GM21390 (cell line): ENCODE data around the gene UVRAG.

Source experiments
- ATAC-seq: cut with Tn5 transposase; IDR thresholded peaks from one replicate; pipeline ENCODE4 v1.9.1; 2021; ENCODE audit not compliant: unreplicated experiment

Gene UVRAG

DNA sequence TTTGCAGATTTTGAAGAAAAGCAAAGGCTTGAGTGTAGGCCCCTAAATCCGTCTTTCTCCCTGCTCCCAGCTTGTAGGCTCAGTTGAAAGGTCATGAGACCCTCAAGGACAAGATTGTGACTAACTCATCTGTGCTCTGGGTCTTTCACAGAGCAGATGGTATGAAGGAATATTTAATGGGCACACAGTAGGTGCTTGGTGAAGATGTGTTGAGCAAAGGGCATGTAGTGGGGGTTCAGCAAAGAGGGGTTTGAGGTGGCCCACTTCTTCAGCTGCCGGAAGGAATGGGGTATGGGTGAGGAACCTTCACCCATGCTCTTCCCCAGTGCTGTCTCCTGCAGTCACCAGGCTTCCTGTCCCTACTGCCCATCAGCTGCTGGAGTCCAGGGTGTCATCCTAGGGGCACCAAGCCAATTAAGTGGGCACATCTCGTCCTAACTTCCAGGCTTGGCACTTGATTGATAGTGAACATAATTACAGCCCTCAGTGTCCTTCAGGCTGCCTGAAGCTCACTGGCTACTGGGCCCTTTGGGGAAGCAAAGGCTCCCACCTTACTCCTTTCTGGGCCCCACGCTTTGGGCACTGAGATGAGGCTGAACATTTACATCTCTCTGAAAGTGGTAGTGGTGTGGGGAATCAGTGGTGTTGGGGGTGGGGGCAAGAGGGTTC is 31.5 kb upstream of the UVRAG start:
- ATAC-seq: no peak

- ATAC-seq: no peak
Observed at GRCh38 chr11:75784085-75784478, 30.9 kb upstream of the UVRAG start.

- no peak for ATAC-seq
Observed at GRCh38 chr11:75784506-75784905, 30.5 kb upstream of the UVRAG start.

- ATAC-seq: no peak
Observed at GRCh38 chr11:75785187-75785586, 29.8 kb upstream of the UVRAG start.

DNA sequence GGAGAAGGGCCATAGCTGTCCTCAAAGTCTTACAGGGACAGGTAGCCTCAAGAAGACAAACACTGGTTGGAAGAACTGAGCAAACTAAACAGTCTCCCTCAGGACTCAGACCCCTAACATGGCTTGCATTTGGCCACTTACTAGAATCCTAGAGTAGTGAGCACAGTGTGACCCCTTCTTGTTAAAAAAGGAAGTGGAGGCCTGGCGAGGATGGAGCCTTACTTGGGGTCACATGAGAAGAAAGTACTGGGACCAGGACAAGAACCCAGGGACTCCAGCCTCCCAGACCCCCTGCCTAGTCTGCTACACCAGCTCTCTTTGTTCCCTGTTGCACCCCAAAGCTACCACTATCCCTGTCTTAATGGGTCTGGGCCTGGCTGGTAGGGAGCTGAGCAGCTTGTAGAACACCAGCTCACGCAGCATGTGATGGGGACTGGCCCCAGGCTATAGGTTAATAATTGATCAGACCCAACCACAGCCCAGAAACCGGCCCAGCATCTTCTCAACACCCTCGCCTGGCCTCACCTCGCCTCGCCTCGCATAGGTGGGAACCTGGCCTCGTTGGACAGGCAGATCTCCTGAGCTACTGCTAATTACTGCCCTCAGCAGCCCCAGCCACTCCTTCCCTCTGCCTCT is 28.8 kb upstream of the UVRAG start:
- ATAC-seq: no peak

DNA sequence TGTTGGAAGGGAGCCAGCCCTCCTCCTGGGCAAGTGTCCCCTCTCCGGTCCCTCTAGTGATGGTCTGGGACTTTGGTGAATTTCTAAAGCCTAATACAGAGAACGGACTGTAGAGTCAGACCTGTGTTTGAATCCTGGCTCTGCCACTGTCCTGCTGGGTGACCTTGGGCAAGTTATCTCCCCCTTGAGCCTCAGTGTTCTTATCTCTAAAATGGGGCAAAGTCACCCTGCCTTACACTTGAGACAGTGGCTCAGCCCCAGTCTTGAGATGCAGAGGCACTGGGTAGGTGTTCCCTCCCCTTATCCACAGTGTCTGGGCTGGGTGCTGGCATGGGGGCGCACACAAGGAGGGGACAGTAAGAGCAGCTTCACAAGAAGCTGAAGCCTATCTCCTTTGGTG is 25.5 kb upstream of the UVRAG start:
- no peak for ATAC-seq

DNA sequence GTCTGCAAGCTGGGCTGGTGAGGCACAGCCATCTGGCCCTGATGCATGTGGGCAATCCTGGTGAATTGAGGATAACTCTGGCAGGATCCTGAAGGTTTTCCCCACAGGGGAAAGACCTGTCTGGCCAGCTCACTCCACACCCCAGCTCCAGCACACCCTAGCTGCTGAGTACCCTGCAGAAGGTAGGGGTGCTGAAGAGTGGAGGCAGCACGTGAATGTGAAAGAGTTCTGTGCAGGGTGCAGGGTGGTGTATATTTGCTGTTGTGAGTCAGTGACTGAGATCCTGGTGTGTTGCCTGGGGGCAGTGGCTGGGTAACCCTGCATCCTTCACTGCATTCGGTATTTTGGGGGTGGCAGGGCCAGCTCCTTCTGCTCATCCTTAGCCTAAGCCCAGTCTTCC is 24.0 kb upstream of the UVRAG start:
- ATAC-seq: no peak

DNA sequence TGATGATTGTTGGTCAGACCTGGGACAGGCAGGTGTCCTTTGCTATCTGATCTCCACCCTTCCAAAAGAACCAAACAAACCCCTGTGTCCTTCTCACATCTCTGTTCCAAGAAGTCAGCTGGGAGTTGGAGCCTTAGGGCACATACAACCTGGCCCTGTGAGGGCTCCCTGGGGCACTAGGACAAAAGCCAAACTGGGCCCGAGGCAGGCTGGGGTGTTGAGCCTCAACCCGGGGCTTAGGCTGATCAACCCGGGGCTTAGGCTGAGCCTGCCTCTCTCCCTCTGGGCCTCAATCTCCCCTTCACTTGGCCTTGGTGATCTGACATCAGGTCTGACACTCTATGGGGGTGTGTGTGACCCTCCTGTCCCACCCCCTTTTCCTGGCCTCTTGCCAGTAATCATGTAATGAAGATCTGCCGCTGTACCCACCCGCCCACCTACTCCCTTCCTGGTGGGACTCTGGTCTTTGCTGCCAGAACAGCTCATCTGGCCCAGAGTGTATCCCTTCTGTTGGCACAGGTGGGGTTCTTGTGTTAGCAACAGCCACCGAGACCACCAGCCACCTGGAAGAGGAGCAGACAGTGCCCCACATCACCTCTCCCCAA is 22.8 kb upstream of the UVRAG start:
- no peak for ATAC-seq

- no peak for ATAC-seq
Observed at GRCh38 chr11:75792997-75793800, 21.8 kb upstream of the UVRAG start.

DNA sequence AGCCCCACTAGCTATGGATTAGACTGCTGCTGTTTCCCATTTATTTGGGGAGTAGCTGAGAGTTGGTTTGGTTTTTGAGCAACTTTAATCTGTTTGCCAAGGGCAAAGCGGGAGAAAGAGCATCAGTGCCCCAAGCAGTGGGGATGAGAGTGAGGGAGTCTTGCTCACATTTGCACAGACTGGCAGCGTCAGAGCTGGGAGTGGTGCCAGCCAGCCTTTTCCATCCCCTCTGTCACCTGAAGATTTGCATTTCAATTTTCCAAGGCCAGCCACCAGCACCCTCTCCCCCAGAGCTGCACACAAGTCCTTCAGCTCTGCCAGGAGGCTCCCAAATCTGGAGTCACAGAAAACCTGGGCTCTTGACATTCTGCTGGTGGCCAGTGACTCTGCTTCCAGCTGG is 21.0 kb upstream of the UVRAG start:
- no peak for ATAC-seq

- no peak for ATAC-seq
Observed at GRCh38 chr11:75795276-75796090, 19.5 kb upstream of the UVRAG start.

GRCh38 chr11:75796091-75796435 is 18.9 kb upstream of the UVRAG start:
- no peak for ATAC-seq

DNA sequence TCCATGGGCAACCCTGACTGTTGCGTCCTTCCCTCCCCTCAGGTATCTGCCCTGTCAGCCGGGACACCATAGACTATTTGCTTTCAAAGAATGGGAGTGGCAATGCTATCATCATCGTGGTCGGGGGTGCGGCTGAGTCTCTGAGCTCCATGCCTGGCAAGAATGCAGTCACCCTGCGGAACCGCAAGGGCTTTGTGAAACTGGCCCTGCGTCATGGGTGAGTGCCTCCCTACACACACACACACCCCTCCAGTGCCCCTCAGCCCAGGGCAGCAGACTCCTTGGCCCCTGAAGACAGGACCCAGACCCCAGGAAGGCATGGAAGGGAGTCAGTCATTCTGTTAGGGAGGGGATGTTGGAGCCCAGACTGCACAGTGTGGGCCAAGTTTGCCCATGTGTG is 17.9 kb upstream of the UVRAG start:
- ATAC-seq: no peak

DNA sequence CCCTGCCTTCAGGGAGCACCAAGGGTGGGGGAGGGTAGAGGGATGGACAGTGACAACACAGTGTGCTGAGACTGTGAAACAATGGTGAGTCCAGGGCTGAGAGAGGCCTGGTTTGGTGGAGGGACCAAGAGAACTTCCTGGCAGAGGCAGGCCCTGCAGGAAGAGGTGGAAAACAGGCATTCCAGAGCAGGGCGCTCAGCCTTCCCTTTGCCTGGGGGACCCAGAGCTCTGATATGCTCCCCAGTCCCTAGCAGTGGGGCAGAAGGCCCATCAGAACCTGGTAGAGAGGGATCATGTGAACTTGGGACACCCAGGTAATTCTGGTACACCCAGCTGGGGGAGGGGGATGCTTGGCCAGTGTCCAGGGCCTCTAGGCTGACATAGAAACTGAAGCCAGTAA is 17.2 kb upstream of the UVRAG start:
- ATAC-seq: no peak

DNA sequence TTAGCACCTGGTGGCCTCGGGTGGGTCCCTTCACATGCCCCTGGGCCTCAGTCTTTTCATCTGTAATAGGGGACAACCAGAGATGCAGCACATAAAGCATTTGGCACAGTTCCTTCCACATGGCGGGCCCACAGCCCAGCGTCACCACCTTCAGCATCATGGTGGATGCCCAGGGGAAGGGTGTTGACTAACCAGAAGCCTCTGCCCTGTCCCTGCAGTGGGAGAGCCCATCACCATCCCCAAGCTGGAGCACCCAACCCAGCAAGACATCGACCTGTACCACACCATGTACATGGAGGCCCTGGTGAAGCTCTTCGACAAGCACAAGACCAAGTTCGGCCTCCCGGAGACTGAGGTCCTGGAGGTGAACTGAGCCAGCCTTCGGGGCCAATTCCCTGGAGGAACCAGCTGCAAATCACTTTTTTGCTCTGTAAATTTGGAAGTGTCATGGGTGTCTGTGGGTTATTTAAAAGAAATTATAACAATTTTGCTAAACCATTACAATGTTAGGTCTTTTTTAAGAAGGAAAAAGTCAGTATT is 14.8 kb upstream of the UVRAG start:
- no peak for ATAC-seq

GRCh38 chr11:75800728-75801361 is 14.2 kb upstream of the UVRAG start:
- no peak for ATAC-seq

DNA sequence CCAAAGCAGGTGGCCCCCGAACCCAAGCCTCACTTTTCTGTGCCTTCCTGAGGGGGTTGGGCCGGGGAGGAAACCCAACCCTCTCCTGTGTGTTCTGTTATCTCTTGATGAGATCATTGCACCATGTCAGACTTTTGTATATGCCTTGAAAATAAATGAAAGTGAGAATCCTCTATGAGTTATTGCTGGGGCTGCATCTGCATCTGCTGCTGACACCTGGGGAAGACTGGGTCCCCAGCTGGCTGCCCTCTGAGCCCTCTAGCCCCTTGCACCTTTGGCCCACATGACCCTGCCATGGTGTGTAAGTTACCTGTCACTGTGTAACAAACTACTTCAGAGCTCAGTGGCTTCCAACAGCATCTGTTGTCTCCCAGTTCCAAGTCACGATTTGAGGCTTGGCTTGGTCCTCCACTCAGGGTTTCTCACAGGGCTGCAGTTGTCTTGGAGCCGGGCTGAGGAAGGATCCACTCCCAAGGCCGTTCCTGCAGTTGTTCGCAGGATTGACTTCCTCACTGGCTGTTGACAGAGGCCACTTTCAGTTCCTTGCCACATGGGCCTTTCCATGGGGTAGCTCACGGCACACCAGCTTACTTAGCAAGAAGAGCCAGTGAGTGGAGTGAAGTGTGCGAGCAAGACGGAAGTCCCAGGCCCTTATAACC is 13.5 kb upstream of the UVRAG start:
- no peak for ATAC-seq

GRCh38 chr11:75802021-75802912 is 12.7 kb upstream of the UVRAG start:
- no peak for ATAC-seq
